GM23248 (cell line): ENCODE data around the gene HMGB4.

Experiments
- EZH2 ChIP-seq: fragments of 200-600 bp; sonication (generic); IDR thresholded peaks from 2 replicates; pipeline ENCODE4 v1.6.1; 2018; ENCODE audit warnings: antibody characterized with exemption, mild to moderate bottlenecking; ENCODE audit not compliant: insufficient read depth, poor library complexity, severe bottlenecking
- EZH2phosphoT487 ChIP-seq: fragments of 200-600 bp; sonication (generic); IDR thresholded peaks from 2 replicates; pipeline ENCODE4 v1.6.1; 2018; ENCODE audit warnings: antibody characterized with exemption, moderate library complexity, mild to moderate bottlenecking, low read depth; ENCODE audit not compliant: insufficient read depth

- TF ChIP-seq EZH2 (no peak), EZH2phosphoT487 (no peak)
Measured at GRCh38 chr1:33895396-33895795, 31.5 kb downstream of the HMGB4 start.
